B cell (primary cell): ENCODE results near the gene TAGLN2.

Experiments used
- CTCF ChIP-seq: fragments of 200-600 bp; IDR thresholded peaks from one replicate; pipeline ENCODE4 v1.8.0; 2022; ENCODE audit warnings: antibody characterized with exemption, mild to moderate bottlenecking
- EZH2 ChIP-seq: IDR thresholded peaks from 2 replicates; pipeline ENCODE4 v1.6.1; 2012; ENCODE audit warnings: borderline replicate concordance, low read depth, mild to moderate bottlenecking, moderate library complexity, low read length; ENCODE audit not compliant: insufficient read depth, poor library complexity, severe bottlenecking

DNA sequence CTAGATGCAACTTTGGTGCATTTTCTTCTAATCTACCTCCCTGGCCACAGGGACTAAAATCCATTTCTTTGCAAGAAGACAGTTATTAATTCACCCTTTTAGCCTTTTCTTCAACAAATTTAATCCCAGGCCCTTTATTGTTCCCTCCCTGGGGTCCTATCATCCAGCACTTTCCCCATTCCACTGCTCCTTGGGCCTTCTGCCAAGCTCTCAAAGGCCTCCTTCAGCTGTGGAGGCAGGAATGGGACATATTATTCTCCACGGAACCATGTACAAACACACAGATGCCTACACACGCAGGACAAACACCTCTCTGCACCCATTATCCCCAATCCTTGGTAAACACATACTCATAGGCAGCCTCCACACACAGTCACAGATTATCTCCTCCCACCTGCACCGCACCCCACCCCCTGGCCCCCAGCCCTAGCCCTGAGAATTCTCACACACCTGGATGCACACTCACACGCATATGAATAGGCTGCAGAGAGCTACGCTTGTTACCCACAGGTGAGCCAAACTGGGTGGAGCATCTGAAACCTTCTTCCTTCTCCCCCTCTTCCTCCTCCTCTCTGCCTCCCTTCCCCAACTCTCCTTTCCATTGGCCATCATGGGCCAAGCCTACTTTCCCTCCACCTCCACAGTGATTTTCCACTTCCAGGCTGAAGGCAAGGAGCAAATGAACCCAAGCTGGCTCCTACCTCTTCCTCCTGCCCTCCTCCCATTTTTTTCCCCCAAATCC lies 11.7 kb downstream of the TAGLN2 start:
- TF ChIP-seq CTCF (no peak), EZH2 (no peak)
